ENCODE measurements around the gene IGFN1. TPM values are rescaled to one million over a fixed set of nuclear protein-coding genes. Genes with fewer than 3 reads are reported as not detected.

The IGFN1 gene
- total and polyA plus RNA-seq, 2 experiments from 2014 or later, result not detected

GRCh38 chr1:201259476-201260235, 69.0 kb downstream of the IGFN1 start (continued):
- TF ChIP-seq CREB1 (CRISPR knock-in tag; IDR thresholded peaks at IDR 0.05; ENCODE audit: low read depth) (peak; percentile 41; the same call in 1 of the 2 replicates), POLR2AphosphoS5 (IDR thresholded peaks at IDR 0.05; ENCODE audit: low read depth) (peak; percentile 72), EZH2phosphoT487 (IDR thresholded peaks at IDR 0.05; ENCODE audit: unreplicated experiment) (no peak), ETS1 (IDR thresholded peaks at IDR 0.05) (no peak), ZNF331 (CRISPR knock-in tag; IDR thresholded peaks at IDR 0.05; ENCODE audit: low read depth) (no peak), REST (IDR thresholded peaks at IDR 0.05; ENCODE audit: unreplicated experiment) (no peak)

- H3K27ac Mint-ChIP-seq, result no peak overlapping the region
- DNase-seq (ENCODE audit: low spot score), result no peak
- H3F3A ChIP-seq (replicated peaks; ENCODE audit: low read depth), result no peaks in the 10 kb centered on the region
- H3K4me3 ChIP-seq, result peak overlapping the region; percentile 68
- peak overlapping the region; percentile 91 for H3K4me2 ChIP-seq
- 0 out of 2 replicates have a peak, but pooled peaks cover 3% of the 10 kb centered on the region for H3K27me3 ChIP-seq (ENCODE audit: insufficient read depth)
- no peaks in the 10 kb centered on the region for H3K36me3 ChIP-seq (ENCODE audit: insufficient read depth)
- H4K20me1 ChIP-seq (replicated peaks; ENCODE audit: insufficient read depth), result no peaks in the 10 kb centered on the region
- peaks cover 1% of the 10 kb centered on the region for H3K27me3 Mint-ChIP-seq (ENCODE audit: insufficient read depth, low read depth, poor library complexity)
- peaks cover 3% of the 10 kb centered on the region; the same call in 2 of the 3 replicates for H3K9me3 Mint-ChIP-seq
- H2AFZ ChIP-seq, result peak overlapping the region; percentile 97
- H3K4me1 ChIP-seq (ENCODE audit: insufficient read depth), result peaks cover 6% of the 10 kb centered on the region; the same call in 1 of the 2 replicates
- ATAC-seq, result peak; percentile 69
- peaks cover 5% of the 10 kb centered on the region for H3K4me1 Mint-ChIP-seq
- no peak for TF ChIP-seq CREB1 (CRISPR knock-in tag; IDR thresholded peaks at IDR 0.05; ENCODE audit: low read depth)
- H3K36me3 Mint-ChIP-seq (ENCODE audit: low read depth), result no peaks in the 10 kb centered on the region; the same call in 2 of the 3 replicates
- peak overlapping the region; percentile 52 for H3K4me3 Mint-ChIP-seq
- H3K9me2 ChIP-seq (ENCODE audit: insufficient read depth), result no peaks in the 10 kb centered on the region
- H3K79me2 ChIP-seq (replicated peaks; ENCODE audit: insufficient read depth), result no peaks in the 10 kb centered on the region
- no peak overlapping the region for H3K27ac ChIP-seq (ENCODE audit: low read depth)
Measured at GRCh38 chr1:201260236-201260590, 69.6 kb downstream of the IGFN1 start.
